Mucosa of descending colon (tissue), 3 donors: ENCODE data around the gene HSPG2. TPM values are rescaled to one million over a fixed set of nuclear protein-coding genes. Genes with fewer than 3 reads are reported as not detected.

ENCODE experiments used
- ATAC-seq: fragments of 200-7000 bp; cut with Tn5 transposase; one replicate; pipeline ENCODE4 v1.9.1; 2020; ENCODE audit warnings: mild to moderate bottlenecking, moderate library complexity
- DNase-seq, 3 donors: peaks; one replicate each; pipeline ENCODE4 v3.0.0-alpha.2; 2020
- H3K36me3 ChIP-seq: fragments of 200-600 bp; one replicate; pipeline ENCODE4 v1.8.0; 2021; ENCODE audit warnings: low read depth, mild to moderate bottlenecking
- H3K4me1 ChIP-seq: fragments of 200-600 bp; one replicate; pipeline ENCODE4 v1.8.0; 2021; ENCODE audit warnings: low read depth, mild to moderate bottlenecking
- H3K4me3 ChIP-seq: fragments of 200-600 bp; one replicate; pipeline ENCODE4 v1.8.0; 2021; ENCODE audit warnings: mild to moderate bottlenecking
- H3K9me3 ChIP-seq: fragments of 200-600 bp; one replicate; pipeline ENCODE4 v1.8.0; 2021; ENCODE audit warnings: mild to moderate bottlenecking
- CTCF ChIP-seq: fragments of 200-600 bp; IDR thresholded peaks from one replicate; pipeline ENCODE4 v1.8.0; 2022; ENCODE audit warnings: antibody characterized with exemption, mild to moderate bottlenecking
- intact Hi-C, 2 donors: fragments of 100-400 bp; cut with DNase I in 1 of 2; cut with micrococcal nuclease in 1 of 2; formaldehyde crosslinking; loops; one replicate each; pipeline versions ENCODE4 v1.11.0 to v1.11.1; 2022; cut with DNase I, micrococcal nuclease
- total RNA-seq, 3 donors: library from RNA; stranded (reverse); fragmentation: NEBNext Ultra II Directional in 2 of 3; extraction: Animal tissue kit (Norgen Biotek cat#: 25700) in 2 of 3; gene quantifications; one replicate each; pipeline versions ENCODE4 v1.2.1 to v1.2.4, GENCODE V29; 2021 to 2023
- donor health status: DM: no; HTN: no; CAD: no; lungs with moderate emphysema.
- donor health status: DM: no; HTN: no; CAD: no.
- donor health status: DM: no; HTN: yes; CAD: no.

HSPG2 gene
- total RNA-seq, 3 donors from 2014 or later: 142 to 436 (median 197) TPM

DNA sequence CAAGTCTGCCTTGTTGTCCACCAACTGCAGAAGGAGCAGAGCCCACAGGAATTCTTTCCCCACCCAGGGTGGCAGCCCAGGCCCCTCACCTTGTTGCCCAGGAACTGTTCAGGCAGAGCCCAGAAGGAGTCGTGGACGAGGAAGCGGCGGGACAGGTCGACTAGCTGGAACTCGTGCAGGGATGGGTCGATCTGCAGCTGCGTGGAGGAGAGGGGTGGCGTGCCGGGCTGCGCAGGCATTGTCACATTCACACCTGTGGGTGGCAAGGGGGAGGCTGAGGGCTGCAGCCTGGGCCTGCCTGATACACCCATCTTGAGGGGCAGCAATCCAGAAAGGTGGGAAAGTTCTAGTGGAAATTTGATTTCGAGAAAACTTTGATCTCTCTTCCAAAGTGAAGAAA lies 55.9 kb downstream of the HSPG2 start:
- Histone ChIP-seq H3K4me3 (no peak overlapping the region), H3K36me3 (peaks cover 5% of the 10 kb centered on the region), H3K9me3 (no peaks in the 10 kb centered on the region), H3K4me1 (no peaks in the 10 kb centered on the region)
- no peak for TF ChIP-seq CTCF
- DNase-seq (no peak), ATAC-seq (no peak)
- intact Hi-C loops: no loop called here

DNA sequence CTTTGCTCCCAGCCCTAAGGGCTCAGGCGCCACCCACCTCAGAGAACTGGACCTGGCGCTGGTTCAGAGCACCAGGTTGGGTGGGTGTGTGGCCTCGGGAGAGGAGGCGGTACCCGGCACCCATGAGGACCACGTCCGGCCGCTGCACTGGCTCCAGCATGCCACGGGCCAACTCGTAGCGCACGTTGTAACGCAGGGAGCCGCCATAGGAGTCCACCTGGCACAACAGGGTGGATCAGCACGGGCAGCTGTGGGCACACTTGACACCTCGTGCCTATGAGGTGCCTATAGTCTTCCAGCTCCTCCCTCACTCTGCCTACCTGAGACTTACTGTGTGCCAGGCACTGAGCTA lies 56.5 kb downstream of the HSPG2 start:
- DNase-seq: no peak
- ATAC-seq: no peak
- no peaks in the 10 kb centered on the region for H3K4me1 ChIP-seq
- intact Hi-C loops: no loop called here
- peaks cover 5% of the 10 kb centered on the region for H3K36me3 ChIP-seq
- H3K9me3 ChIP-seq: no peaks in the 10 kb centered on the region
- TF ChIP-seq CTCF: no peak
- no peak overlapping the region for H3K4me3 ChIP-seq

DNA sequence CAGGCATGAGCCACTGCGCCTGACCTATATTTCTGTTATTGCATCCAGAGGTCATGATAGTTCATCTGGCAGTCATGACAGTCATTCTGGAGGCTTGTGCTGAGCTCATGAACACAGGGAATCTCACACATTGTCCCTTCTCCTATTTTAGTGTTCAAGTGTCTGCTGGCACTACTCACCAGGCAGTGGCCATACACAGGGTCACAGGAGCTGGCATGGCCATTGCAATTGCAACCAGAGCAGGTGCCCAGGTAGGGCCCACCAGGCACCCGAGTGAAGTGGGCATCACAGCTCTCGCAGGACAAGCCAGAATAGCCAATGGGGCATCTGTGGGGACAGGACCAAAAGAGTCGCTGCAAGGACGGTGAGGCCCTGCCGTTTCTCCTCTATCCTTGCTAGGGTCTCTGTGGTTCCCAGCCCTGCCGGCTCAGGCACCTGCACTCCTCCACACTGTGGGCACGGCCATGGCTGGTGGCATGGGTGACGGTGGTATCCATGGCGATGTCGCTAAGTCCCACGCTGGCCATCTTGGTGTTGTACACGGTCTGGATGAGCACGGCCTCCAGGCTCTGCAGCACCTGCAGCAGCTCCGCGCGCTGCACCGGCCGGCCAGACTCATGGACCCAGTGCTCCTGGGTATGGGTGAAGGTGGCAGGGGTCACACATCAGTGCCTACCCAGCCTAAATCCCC lies 57.0 kb downstream of the HSPG2 start:
- ATAC-seq (no peak), DNase-seq (no peak)
- Histone ChIP-seq H3K9me3 (no peaks in the 10 kb centered on the region), H3K36me3 (peaks cover 5% of the 10 kb centered on the region), H3K4me3 (no peak overlapping the region), H3K4me1 (no peaks in the 10 kb centered on the region)
- TF ChIP-seq CTCF: no peak
- intact Hi-C loops: no loop called here

- Histone ChIP-seq H3K9me3 (no peaks in the 10 kb centered on the region), H3K4me3 (no peak overlapping the region), H3K36me3 (peaks cover 5% of the 10 kb centered on the region), H3K4me1 (no peaks in the 10 kb centered on the region)
- no peak for TF ChIP-seq CTCF
- DNase-seq: no peak
- no peak for ATAC-seq
- intact Hi-C loops: no loop called here
These were observed 58.2 kb downstream of the HSPG2 start for GRCh38 chr1:21878840-21879478.

DNA sequence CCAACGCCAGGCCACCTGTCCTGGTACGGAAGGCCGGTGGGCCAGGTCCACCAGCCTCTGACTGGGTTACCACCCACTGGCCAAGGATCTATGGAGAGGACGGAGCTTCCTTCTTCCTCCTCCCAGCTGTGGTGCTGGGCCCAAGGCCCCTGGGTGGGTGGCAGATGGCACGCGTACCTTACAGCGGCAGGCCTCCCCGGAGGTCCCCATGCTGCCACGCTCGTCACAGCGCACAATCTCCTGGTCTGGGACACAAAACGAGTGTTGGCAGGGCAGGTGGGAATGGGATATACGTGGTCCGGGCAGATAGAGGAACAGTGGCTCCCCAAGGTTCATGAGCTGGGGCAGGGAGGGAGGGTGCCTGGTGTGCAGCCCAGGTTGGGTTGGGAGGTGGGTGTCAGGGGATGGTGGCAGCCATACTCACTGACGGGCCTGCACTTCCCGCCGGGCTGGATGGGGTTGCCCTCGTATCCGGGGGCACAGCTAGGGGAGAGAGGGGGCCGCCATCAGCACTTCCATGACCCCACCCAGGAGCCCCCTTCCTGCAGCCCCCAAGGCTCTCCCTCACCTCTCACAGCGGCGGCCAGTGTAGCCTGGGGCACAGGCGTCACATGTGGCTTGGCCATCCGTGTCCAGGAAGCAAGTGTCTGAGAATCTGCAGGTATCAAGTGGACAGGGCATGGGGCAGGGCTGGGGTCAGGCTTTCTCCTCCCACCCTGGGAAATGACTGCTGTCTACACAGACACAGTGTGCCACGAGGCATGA lies 58.9 kb downstream of the HSPG2 start:
- H3K36me3 ChIP-seq: peaks cover 5% of the 10 kb centered on the region
- DNase-seq: no peak
- TF ChIP-seq CTCF: no peak
- no peak for ATAC-seq
- no peaks in the 10 kb centered on the region for H3K4me1 ChIP-seq
- intact Hi-C loops: no loop called here
- no peaks in the 10 kb centered on the region for H3K9me3 ChIP-seq
- no peak overlapping the region for H3K4me3 ChIP-seq
